HG03280 (cell line): Measurements from ENCODE around the gene FAM83D.

Experiments
- ATAC-seq: cut with Tn5 transposase; IDR thresholded peaks from one replicate; pipeline ENCODE4 v1.9.1; 2021; ENCODE audit warnings: mild to moderate bottlenecking, moderate library complexity; ENCODE audit not compliant: unreplicated experiment

Gene FAM83D

GRCh38 chr20:38894091-38894847 lies 31.9 kb upstream of the FAM83D start:
- no peak for ATAC-seq

GRCh38 chr20:38895098-38895949 lies 30.9 kb upstream of the FAM83D start:
- ATAC-seq: no peak

GRCh38 chr20:38896009-38896594 lies 30.1 kb upstream of the FAM83D start:
- no peak for ATAC-seq

- ATAC-seq: no peak
Measured at GRCh38 chr20:38897267-38897666, 28.9 kb upstream of the FAM83D start.

GRCh38 chr20:38900606-38901005 lies 25.6 kb upstream of the FAM83D start:
- ATAC-seq: no peak

GRCh38 chr20:38902601-38903000 lies 23.6 kb upstream of the FAM83D start:
- ATAC-seq: no peak

- ATAC-seq: no peak
Measured at GRCh38 chr20:38903335-38903734, 22.9 kb upstream of the FAM83D start.

- no peak for ATAC-seq
Measured at GRCh38 chr20:38905375-38905774, 20.8 kb upstream of the FAM83D start.

GRCh38 chr20:38907918-38908677 lies 18.1 kb upstream of the FAM83D start:
- no peak for ATAC-seq

- ATAC-seq: no peak
Measured at GRCh38 chr20:38915355-38915754, 10.9 kb upstream of the FAM83D start.

GRCh38 chr20:38917657-38918056 lies 8.6 kb upstream of the FAM83D start:
- ATAC-seq: no peak

- no peak for ATAC-seq
Measured at GRCh38 chr20:38918172-38918571, 8.0 kb upstream of the FAM83D start.

GRCh38 chr20:38919683-38920082 lies 6.5 kb upstream of the FAM83D start:
- no peak for ATAC-seq

- no peak for ATAC-seq
Measured at GRCh38 chr20:38920411-38920810, 5.8 kb upstream of the FAM83D start.

GRCh38 chr20:38920851-38921250 lies 5.4 kb upstream of the FAM83D start:
- ATAC-seq: no peak

- ATAC-seq: no peak
Measured at GRCh38 chr20:38924718-38925117, 1.5 kb upstream of the FAM83D start.

GRCh38 chr20:38926934-38927616 lies 858 bp downstream of the FAM83D start:
- no peak for ATAC-seq

- no peak for ATAC-seq
Measured at GRCh38 chr20:38927902-38928578, 1.8 kb downstream of the FAM83D start.

GRCh38 chr20:38930242-38930569 lies 4.0 kb downstream of the FAM83D start:
- no peak for ATAC-seq

GRCh38 chr20:38931984-38932383 lies 5.8 kb downstream of the FAM83D start:
- ATAC-seq: no peak
